NCI-H510A treated with DMSO at 0.1 percent for 48 hours (cell line): ENCODE data around the gene ABCF2.

Experiments used
- DNase-seq: peaks from one replicate; lab custom pipeline; 2025; lab: John Stamatoyannopoulos, UW

ABCF2 gene

GRCh38 chr7:151225948-151226510 is 976 bp downstream of the ABCF2 start:
- DNase-seq = no peak

- no peak for DNase-seq
Measured at GRCh38 chr7:151223728-151224127, 3.3 kb downstream of the ABCF2 start.

- no peak for DNase-seq
Measured at GRCh38 chr7:151218170-151218569, 8.8 kb downstream of the ABCF2 start.

- DNase-seq = no peak
Measured at GRCh38 chr7:151215396-151215795, 11.6 kb downstream of the ABCF2 start.

GRCh38 chr7:151213826-151214225 is 13.2 kb downstream of the ABCF2 start:
- DNase-seq = no peak

GRCh38 chr7:151212626-151213025 is 14.4 kb downstream of the ABCF2 start:
- no peak for DNase-seq

GRCh38 chr7:151211155-151211772 is 15.7 kb downstream of the ABCF2 start:
- DNase-seq = no peak

GRCh38 chr7:151210087-151210854 is 16.7 kb downstream of the ABCF2 start, which contains the start of gene H2BK1:
Gene H2BK1, minus strand, starts transcription at chr7:151210488. Its CDS starts 170 bp downstream, at chr7:151210318.
- no peak for DNase-seq

GRCh38 chr7:151209588-151209987 is 17.4 kb downstream of the ABCF2 start:
- DNase-seq = no peak

GRCh38 chr7:151208253-151208862 is 18.6 kb downstream of the ABCF2 start:
- no peak for DNase-seq

- DNase-seq = no peak
Measured at GRCh38 chr7:151207804-151208203, 19.2 kb downstream of the ABCF2 start.

- no peak for DNase-seq
Measured at GRCh38 chr7:151207315-151207714, 19.7 kb downstream of the ABCF2 start.

- DNase-seq = no peak
Measured at GRCh38 chr7:151206914-151207313, 20.1 kb downstream of the ABCF2 start.

GRCh38 chr7:151205730-151206129 is 21.3 kb downstream of the ABCF2 start:
- no peak for DNase-seq

- DNase-seq = no peak
Measured at GRCh38 chr7:151204383-151205032, 22.5 kb downstream of the ABCF2 start.

- DNase-seq = no peak
Measured at GRCh38 chr7:151202836-151203235, 24.2 kb downstream of the ABCF2 start.

GRCh38 chr7:151201751-151202150 is 25.3 kb downstream of the ABCF2 start:
- no peak for DNase-seq

- no peak for DNase-seq
Measured at GRCh38 chr7:151201344-151201743, 25.7 kb downstream of the ABCF2 start.

- no peak for DNase-seq
Measured at GRCh38 chr7:151198945-151199848, 27.8 kb downstream of the ABCF2 start.

GRCh38 chr7:151197932-151198331 is 29.1 kb downstream of the ABCF2 start:
- DNase-seq = no peak
